GM19043 (cell line): ENCODE measurements around the gene ENTPD2.
"Not testable (repeated sequence)": the region's sequence is repeated elsewhere in the genome, so short reads cannot be mapped to it uniquely, and the experiment has no call there.

ENCODE experiments used
- ATAC-seq: cut with Tn5 transposase; IDR thresholded peaks from one replicate; pipeline ENCODE4 v1.9.1; 2021; ENCODE audit warnings: low read depth; ENCODE audit not compliant: unreplicated experiment

Gene ENTPD2

GRCh38 chr9:137006116-137007003 lies 47.5 kb downstream of the ENTPD2 start:
- no peak for ATAC-seq

- not testable (repeated sequence) for ATAC-seq
These were observed 49.6 kb downstream of the ENTPD2 start for GRCh38 chr9:137004285-137004684.

GRCh38 chr9:137002646-137003041 lies 51.2 kb downstream of the ENTPD2 start:
- ATAC-seq: no peak

GRCh38 chr9:137001857-137002645 lies 51.8 kb downstream of the ENTPD2 start:
- no peak for ATAC-seq

- peak; percentile 67 for ATAC-seq
These were observed 53.5 kb downstream of the ENTPD2 start for GRCh38 chr9:137000177-137000930.
